ENCODE measurements around the gene TMEM192. TPM values are rescaled to one million over a fixed set of nuclear protein-coding genes. Genes with fewer than 3 reads are reported as not detected.
"Not testable (repeated sequence)": the region's sequence is repeated elsewhere in the genome, so short reads cannot be mapped to it uniquely, and the experiment has no call there.

The TMEM192 gene
- total and polyA plus RNA-seq, 4 donors, result 10.6 to 20.3 (median 18.9) TPM

DNA sequence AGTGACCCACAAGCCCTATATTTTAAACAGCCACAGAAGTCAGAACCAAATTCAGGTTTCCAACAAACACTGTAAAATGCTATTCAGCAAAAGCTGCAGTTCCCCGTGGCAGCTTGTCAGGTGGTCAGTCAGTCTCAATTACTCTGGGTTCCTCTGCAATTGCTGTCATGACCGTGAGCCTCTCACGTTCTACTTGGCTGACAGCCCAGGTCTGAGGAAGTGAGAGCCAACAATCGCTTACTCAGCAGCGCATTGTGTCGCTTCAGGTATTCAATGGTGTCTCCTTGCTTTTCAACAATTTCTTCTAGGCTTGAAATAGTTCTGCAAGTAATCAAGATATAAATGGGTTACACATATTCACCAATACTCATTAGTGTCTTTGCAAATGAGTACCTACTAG lies 33.2 kb downstream of the TMEM192 start:
- TF ChIP-seq, protein P1, sequence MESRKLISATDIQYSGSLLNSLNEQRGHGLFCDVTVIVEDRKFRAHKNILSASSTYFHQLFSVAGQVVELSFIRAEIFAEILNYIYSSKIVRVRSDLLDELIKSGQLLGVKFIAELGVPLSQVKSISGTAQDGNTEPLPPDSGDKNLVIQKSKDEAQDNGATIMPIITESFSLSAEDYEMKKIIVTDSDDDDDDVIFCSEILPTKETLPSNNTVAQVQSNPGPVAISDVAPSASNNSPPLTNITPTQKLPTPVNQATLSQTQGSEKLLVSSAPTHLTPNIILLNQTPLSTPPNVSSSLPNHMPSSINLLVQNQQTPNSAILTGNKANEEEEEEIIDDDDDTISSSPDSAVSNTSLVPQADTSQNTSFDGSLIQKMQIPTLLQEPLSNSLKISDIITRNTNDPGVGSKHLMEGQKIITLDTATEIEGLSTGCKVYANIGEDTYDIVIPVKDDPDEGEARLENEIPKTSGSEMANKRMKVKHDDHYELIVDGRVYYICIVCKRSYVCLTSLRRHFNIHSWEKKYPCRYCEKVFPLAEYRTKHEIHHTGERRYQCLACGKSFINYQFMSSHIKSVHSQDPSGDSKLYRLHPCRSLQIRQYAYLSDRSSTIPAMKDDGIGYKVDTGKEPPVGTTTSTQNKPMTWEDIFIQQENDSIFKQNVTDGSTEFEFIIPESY (IDR thresholded peaks at IDR 0.05), result no peak
- TF ChIP-seq FOXA2 (IDR thresholded peaks at IDR 0.05) (no peak), RXRA (IDR thresholded peaks at IDR 0.05) (peak in 1 of 2 donors; percentile 17), SP1 (IDR thresholded peaks at IDR 0.05) (no peak), NR2F2 (IDR thresholded peaks at IDR 0.05) (no peak), HNF4A (conservative IDR thresholded peaks at IDR 0.05) (peak in 1 of 2 donors; percentile 17), RAD21 (IDR thresholded peaks at IDR 0.05) (peak in 1 of 2 donors; percentile 8), YY1 (IDR thresholded peaks at IDR 0.05) (peak; percentile 47)
- DNase-seq (ENCODE audit: low spot score), result peak; percentile 40
- no peaks in the 10 kb centered on the region for H3K27me3 ChIP-seq (ENCODE audit: control insufficient read depth in 4 of 4, insufficient read depth in 4 of 4, low read length in 3 of 4)
- peak overlapping the region in 1 of 2 donors; percentile 50 for H3K27ac ChIP-seq (ENCODE audit: low read depth in 1 of 2, low read length in 2 of 2)
- H3K4me3 ChIP-seq (ENCODE audit: low read depth in 1 of 3, low read length in 3 of 3), result no peak overlapping the region
- no peaks in the 10 kb centered on the region for H3K9me3 ChIP-seq (ENCODE audit: control insufficient read depth in 4 of 4, low read length in 3 of 4)
- H3K36me3 ChIP-seq (ENCODE audit: control insufficient read depth in 4 of 4, insufficient read depth in 3 of 4, low read depth in 1 of 4, low read length in 3 of 4), result peaks cover 0 to 3% (median 3%) of the 10 kb centered on the region in 4 donors
- H3K9ac ChIP-seq (ENCODE audit: low read depth in 1 of 2, low read length in 2 of 2), result no peak overlapping the region
- H3K4me1 ChIP-seq (ENCODE audit: control insufficient read depth in 4 of 4, insufficient read depth in 4 of 4, low read length in 3 of 4), result peaks cover 6 to 30% (median 9%) of the 10 kb centered on the region in 4 donors
- 9% methylated on average over 6 of the region's 6 CpGs for WGBS

GRCh38 chr4:165077034-165077578 lies 35.6 kb downstream of the TMEM192 start:
- Histone ChIP-seq H3K4me1 (ENCODE audit: control insufficient read depth in 4 of 4, insufficient read depth in 4 of 4, low read length in 3 of 4) (peaks cover 6 to 30% (median 9%) of the 10 kb centered on the region in 4 donors), H3K27ac (ENCODE audit: low read depth in 1 of 2, low read length in 2 of 2) (peak overlapping the region; percentile 46 to 61), H3K27me3 (ENCODE audit: control insufficient read depth in 4 of 4, insufficient read depth in 4 of 4, low read length in 3 of 4) (no peaks in the 10 kb centered on the region), H3K4me3 (ENCODE audit: low read depth in 1 of 3, low read length in 3 of 3) (no peak overlapping the region), H3K9ac (ENCODE audit: low read depth in 1 of 2, low read length in 2 of 2) (no peak overlapping the region), H3K9me3 (ENCODE audit: control insufficient read depth in 4 of 4, low read length in 3 of 4) (no peaks in the 10 kb centered on the region), H3K36me3 (ENCODE audit: control insufficient read depth in 4 of 4, insufficient read depth in 3 of 4, low read depth in 1 of 4, low read length in 3 of 4) (peaks cover 0 to 3% (median 0%) of the 10 kb centered on the region in 4 donors)
- no peak for DNase-seq (ENCODE audit: low spot score)
- 48% methylated on average over 5 of the region's 5 CpGs for WGBS
- no peak for TF ChIP-seq FOXA2 (IDR thresholded peaks at IDR 0.05)
- no peak for TF ChIP-seq JUND (IDR thresholded peaks at IDR 0.05)
- TF ChIP-seq CTCF (IDR thresholded peaks at IDR 0.05; ENCODE audit: low read depth, low read length, missing input control), result no peak
- no peak for TF ChIP-seq HNF4A (conservative IDR thresholded peaks at IDR 0.05)
- TF ChIP-seq NR2F2 (IDR thresholded peaks at IDR 0.05), result no peak
- TF ChIP-seq YY1 (IDR thresholded peaks at IDR 0.05), result no peak
- no peak for TF ChIP-seq RAD21 (IDR thresholded peaks at IDR 0.05)
- no peak for TF ChIP-seq HNF4G (IDR thresholded peaks at IDR 0.05)
- TF ChIP-seq, protein P2, sequence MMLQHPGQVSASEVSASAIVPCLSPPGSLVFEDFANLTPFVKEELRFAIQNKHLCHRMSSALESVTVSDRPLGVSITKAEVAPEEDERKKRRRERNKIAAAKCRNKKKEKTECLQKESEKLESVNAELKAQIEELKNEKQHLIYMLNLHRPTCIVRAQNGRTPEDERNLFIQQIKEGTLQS (IDR thresholded peaks at IDR 0.05), result no peak
- no peak for TF ChIP-seq REST (IDR thresholded peaks at IDR 0.05)
- no peak for TF ChIP-seq SP1 (IDR thresholded peaks at IDR 0.05)
- TF ChIP-seq TAF1 (conservative IDR thresholded peaks at IDR 0.05), result no peak

GRCh38 chr4:165073346-165073745 lies 39.3 kb downstream of the TMEM192 start:
- not testable (repeated sequence) for H3K9ac ChIP-seq (ENCODE audit: low read depth in 1 of 2, low read length in 2 of 2); H3K27ac ChIP-seq (ENCODE audit: low read depth in 1 of 2, low read length in 2 of 2); H3K4me3 ChIP-seq (ENCODE audit: low read depth in 1 of 3, low read length in 3 of 3); H3K36me3 ChIP-seq (ENCODE audit: control insufficient read depth in 4 of 4, insufficient read depth in 3 of 4, low read depth in 1 of 4, low read length in 3 of 4); H3K9me3 ChIP-seq (ENCODE audit: control insufficient read depth in 4 of 4, low read length in 3 of 4); DNase-seq (ENCODE audit: low spot score); H3K27me3 ChIP-seq (ENCODE audit: control insufficient read depth in 4 of 4, insufficient read depth in 4 of 4, low read length in 3 of 4)
- H3K4me1 ChIP-seq (ENCODE audit: control insufficient read depth in 4 of 4, insufficient read depth in 4 of 4, low read length in 3 of 4), result peaks cover 2 to 16% (median 4%) of the 10 kb centered on the region in 4 donors
- 77% methylated on average over 11 of the region's 11 CpGs for WGBS

Measured in liver (tissue), 9 donors.